A673 (cell line): ENCODE measurements around the gene LY6G5C.

Experiments used
- EZH2 ChIP-seq: fragments of 200-600 bp; sonication (generic); IDR thresholded peaks from 2 replicates; pipeline ENCODE4 v1.6.1; 2017; ENCODE audit warnings: borderline replicate concordance, low read depth, mild to moderate bottlenecking, mixed read lengths, antibody characterized with exemption, low read length; ENCODE audit not compliant: poor library complexity, severe bottlenecking
- TF ChIP-seq, protein P1 (sequence below): fragments of 300-800, 200-600 bp; sonication (generic); conservative IDR thresholded peaks from 2 replicates; pipeline ENCODE4 v1.5.1; 2017; ENCODE audit warnings: low read depth, mild to moderate bottlenecking, antibody characterized with exemption, low read length, moderate library complexity, mixed read lengths

DNA sequence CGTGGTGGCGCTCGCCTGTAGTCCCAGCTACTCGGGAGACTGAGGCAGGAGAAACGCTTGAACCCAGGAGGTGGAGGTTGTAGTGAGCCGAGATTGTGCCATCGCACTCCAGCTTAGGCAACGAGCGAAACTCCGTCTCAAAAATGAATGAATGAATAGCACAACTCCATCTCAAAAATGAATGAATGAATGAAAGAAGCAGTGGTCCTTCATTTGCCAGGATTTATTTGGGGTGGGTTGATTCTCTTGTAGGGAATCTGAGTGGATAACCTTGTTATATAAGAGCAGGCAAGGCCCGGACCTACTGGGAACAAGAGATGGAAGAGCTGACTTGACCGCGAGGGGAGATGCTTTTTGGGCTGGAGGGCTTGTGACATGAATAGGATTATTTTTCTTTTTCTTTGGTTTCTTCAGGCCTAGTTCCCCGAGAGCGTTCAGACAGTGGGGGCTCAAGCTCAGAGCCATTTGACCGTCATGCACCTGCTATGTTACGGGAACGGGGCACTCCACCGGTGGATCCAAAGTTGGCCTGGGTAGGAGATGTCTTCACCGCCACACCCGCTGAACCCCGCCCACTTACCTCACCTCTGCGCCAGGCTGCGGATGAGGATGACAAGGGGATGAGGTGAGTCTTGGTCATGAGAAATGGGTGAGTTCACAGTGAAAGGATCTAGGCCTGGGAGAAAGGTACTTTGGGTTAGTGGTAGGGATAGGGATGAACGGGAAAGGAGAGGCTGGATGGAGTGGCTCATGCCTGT, 50.5 kb downstream of the LY6G5C start:
- TF ChIP-seq, protein P1, sequence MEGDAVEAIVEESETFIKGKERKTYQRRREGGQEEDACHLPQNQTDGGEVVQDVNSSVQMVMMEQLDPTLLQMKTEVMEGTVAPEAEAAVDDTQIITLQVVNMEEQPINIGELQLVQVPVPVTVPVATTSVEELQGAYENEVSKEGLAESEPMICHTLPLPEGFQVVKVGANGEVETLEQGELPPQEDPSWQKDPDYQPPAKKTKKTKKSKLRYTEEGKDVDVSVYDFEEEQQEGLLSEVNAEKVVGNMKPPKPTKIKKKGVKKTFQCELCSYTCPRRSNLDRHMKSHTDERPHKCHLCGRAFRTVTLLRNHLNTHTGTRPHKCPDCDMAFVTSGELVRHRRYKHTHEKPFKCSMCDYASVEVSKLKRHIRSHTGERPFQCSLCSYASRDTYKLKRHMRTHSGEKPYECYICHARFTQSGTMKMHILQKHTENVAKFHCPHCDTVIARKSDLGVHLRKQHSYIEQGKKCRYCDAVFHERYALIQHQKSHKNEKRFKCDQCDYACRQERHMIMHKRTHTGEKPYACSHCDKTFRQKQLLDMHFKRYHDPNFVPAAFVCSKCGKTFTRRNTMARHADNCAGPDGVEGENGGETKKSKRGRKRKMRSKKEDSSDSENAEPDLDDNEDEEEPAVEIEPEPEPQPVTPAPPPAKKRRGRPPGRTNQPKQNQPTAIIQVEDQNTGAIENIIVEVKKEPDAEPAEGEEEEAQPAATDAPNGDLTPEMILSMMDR: no peak
- TF ChIP-seq EZH2: no peak
